ENCODE measurements around the gene NOXO1. TPM values are rescaled to one million over a fixed set of nuclear protein-coding genes. Genes with fewer than 3 reads are reported as not detected.

Gene NOXO1
- total RNA-seq, 2 experiments from 2014 or later: 0.31 TPM; not detected in 1

DNA sequence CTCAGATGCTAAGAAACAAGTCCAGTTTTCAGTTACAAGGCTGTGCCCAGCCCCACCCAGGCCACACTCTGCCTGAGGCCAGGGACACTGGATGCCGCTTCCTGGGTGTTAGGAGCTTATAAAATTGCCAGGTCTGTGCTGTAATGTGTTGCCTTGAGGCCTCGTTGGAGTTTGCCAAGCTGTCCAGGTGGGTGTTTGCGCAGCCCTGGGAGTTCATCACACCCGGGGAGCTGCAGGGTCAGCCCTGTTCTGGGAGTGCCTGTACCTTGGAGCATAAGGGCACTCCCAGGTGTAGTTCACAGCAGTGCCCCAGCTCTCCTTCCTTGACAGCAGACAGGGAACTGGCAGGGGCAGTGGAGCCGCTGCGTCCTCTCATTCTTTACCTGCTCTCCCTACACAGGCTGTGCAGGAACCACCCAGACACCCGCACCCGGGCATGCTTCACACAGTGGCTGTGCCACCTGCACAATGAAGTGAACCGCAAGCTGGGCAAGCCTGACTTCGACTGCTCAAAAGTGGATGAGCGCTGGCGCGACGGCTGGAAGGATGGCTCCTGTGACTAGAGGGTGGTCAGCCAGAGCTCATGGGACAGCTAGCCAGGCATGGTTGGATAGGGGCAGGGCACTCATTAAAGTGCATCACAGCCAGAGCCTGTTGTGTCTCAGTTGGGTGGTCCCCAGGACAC, 4.3 kb upstream of the NOXO1 start:
- no peak for DNase-seq
- no peak for ATAC-seq
- CTCF ChIA-PET: interaction anchor here (1.0 to 2.4 kb wide), 3 partner anchors 18 to 21 kb away, joined by 3 to 9 read pairs (median 4); partner anchors contain the start of gene RPS2
- H3K27me3 Mint-ChIP-seq: peaks cover 39% of the 10 kb centered on the region
- H3K4me3 Mint-ChIP-seq: peak overlapping the region; percentile 89
- peaks cover 16% of the 10 kb centered on the region for H3K36me3 Mint-ChIP-seq (ENCODE audit: low read depth)
- peaks cover 19% of the 10 kb centered on the region for H3K4me1 Mint-ChIP-seq (ENCODE audit: low read depth)
- intact Hi-C loops (cut with micrococcal nuclease): no loop called here
- H3K9me3 Mint-ChIP-seq: no peaks in the 10 kb centered on the region
- POLR2A ChIA-PET: interaction anchor here (1.0 to 29.2 kb wide), 5 partner anchors 20 to 220 kb away, joined by 4 to 505 read pairs (median 6); partner anchors contain the start of genes NDUFB10, RNF151, RPS2 and TBL3
- TF ChIP-seq, protein P1, sequence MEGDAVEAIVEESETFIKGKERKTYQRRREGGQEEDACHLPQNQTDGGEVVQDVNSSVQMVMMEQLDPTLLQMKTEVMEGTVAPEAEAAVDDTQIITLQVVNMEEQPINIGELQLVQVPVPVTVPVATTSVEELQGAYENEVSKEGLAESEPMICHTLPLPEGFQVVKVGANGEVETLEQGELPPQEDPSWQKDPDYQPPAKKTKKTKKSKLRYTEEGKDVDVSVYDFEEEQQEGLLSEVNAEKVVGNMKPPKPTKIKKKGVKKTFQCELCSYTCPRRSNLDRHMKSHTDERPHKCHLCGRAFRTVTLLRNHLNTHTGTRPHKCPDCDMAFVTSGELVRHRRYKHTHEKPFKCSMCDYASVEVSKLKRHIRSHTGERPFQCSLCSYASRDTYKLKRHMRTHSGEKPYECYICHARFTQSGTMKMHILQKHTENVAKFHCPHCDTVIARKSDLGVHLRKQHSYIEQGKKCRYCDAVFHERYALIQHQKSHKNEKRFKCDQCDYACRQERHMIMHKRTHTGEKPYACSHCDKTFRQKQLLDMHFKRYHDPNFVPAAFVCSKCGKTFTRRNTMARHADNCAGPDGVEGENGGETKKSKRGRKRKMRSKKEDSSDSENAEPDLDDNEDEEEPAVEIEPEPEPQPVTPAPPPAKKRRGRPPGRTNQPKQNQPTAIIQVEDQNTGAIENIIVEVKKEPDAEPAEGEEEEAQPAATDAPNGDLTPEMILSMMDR (IDR thresholded peaks at IDR 0.05): no peak
- no peak overlapping the region for H3K27ac Mint-ChIP-seq

DNA sequence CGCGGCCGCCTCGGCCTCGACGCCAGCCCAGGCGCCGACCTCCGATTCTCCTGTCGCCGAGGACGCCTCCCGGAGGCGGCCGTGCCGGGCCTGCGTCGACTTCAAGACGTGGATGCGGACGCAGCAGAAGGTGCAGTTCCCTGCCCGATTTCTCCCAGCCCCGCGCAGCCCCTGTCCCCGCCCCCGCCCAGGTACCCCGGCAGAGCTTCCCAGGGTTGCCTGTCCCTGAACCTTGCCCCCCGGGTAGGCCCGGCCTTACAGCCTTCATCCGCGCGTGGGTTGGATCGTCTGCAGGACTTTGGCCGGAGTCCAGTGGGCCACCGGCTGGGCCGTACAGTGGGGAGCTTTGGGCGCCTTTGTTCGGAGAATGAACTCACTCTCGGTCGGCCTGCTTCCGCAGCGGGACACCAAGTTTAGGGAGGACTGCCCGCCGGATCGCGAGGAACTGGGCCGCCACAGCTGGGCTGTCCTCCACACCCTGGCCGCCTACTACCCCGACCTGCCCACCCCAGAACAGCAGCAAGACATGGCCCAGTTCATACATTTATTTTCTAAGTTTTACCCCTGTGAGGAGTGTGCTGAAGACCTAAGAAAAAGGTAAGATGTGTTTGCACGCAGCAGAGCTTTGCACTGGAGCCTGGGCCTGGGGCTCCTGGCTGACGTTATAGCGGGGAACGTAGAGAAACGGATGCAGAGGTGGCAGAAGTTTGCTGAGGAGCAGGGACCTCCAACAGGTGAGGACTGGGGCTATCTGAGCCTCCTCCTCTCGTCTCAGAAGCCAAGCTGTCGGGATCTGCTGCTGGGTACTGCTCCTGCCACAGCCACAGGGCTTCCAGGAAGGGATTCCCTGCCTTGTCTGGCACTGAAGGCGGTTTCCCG, 3.3 kb upstream of the NOXO1 start:
- ATAC-seq (peak; percentile 10), DNase-seq (no peak)
- CTCF ChIA-PET: interaction anchor here (1.0 to 2.4 kb wide), 4 partner anchors 19 to 156 kb away, joined by 3 to 9 read pairs (median 6); partner anchors contain the start of gene RPS2
- POLR2A ChIA-PET: interaction anchor here (0.8 to 29.2 kb wide), 7 partner anchors 9 to 221 kb away, joined by 3 to 505 read pairs (median 4); partner anchors contain the start of genes NDUFB10, RNF151, RPS2 and TBL3
- peaks cover 19% of the 10 kb centered on the region for H3K4me1 Mint-ChIP-seq (ENCODE audit: low read depth)
- intact Hi-C loops (cut with micrococcal nuclease): no loop called here
- H3K4me3 Mint-ChIP-seq: peak overlapping the region; percentile 89
- H3K27me3 Mint-ChIP-seq: peaks cover 44% of the 10 kb centered on the region
- H3K9me3 Mint-ChIP-seq: no peaks in the 10 kb centered on the region
- peaks cover 16% of the 10 kb centered on the region for H3K36me3 Mint-ChIP-seq (ENCODE audit: low read depth)
- TF ChIP-seq, protein P1 (IDR thresholded peaks at IDR 0.05): no peak
- peak overlapping the region; percentile 30 for H3K27ac Mint-ChIP-seq

DNA sequence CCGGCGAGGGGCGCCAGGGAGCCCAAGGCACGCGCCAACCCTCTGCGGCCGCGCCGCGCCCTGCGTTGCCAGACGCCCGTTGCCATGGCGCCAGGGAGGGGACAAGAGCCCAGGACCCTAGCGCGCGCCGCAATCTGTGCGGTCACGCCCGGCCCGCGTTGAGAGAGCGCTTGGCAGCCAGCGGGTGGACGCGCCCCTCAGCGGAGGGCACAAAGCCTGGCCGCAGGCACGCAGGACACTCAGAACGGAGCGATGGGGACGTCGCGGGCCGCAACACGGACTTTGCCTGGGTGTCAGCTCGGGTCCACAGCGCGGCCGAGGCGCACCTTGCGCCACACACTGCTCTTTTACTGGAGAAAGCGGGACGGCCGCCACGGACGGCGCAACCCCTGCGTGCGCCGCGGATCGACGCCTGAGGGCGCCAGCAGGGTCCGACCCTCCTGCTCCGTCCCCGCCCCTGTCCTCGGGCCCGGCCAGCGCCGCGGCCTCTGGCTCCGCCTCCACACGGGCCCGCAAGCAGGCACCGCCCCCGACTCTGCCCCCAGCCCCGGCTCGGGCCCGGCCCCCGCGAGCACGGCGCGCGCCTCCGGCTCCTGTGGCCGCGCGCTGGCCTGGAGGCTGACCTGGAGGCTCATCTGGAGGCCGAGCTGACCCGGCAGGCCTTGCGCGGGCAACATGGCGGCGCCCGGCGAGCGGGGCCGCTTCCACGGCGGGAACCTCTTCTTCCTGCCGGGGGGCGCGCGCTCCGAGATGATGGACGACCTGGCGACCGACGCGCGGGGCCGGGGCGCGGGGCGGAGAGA, 2.5 kb upstream of the NOXO1 start, which contains the start of gene GFER:
TSS of gene GFER (plus strand) at position 650 of the 803 bp plus-strand sequence. CDS start at position 676, 26 bp downstream.
- H3K9me3 Mint-ChIP-seq: no peaks in the 10 kb centered on the region
- intact Hi-C loops (cut with micrococcal nuclease): no loop called here
- H3K4me1 Mint-ChIP-seq (ENCODE audit: low read depth): peaks cover 20% of the 10 kb centered on the region
- ATAC-seq (peak; percentile 92), DNase-seq (peak; percentile 82)
- peak within 1 kb of the TSS; percentile 89 for H3K4me3 Mint-ChIP-seq
- POLR2A ChIA-PET: interaction anchor here (0.8 to 29.2 kb wide), 10 partner anchors 8 to 222 kb away, joined by 3 to 505 read pairs (median 5); partner anchors contain the start of genes NDUFB10, RNF151, RPS2 and TBL3
- H3K27ac Mint-ChIP-seq: peak within 1 kb of the TSS; percentile 30
- H3K36me3 Mint-ChIP-seq (ENCODE audit: low read depth): peaks cover 18% of the 10 kb centered on the region
- H3K27me3 Mint-ChIP-seq: peaks cover 36% of the 10 kb centered on the region
- CTCF ChIA-PET: interaction anchor here (1.4 to 2.4 kb wide), 3 partner anchors 19 to 157 kb away, joined by 4 to 9 read pairs (median 8); partner anchors contain the start of gene RPS2
- TF ChIP-seq, protein P1 (IDR thresholded peaks at IDR 0.05): peak; percentile 22

DNA sequence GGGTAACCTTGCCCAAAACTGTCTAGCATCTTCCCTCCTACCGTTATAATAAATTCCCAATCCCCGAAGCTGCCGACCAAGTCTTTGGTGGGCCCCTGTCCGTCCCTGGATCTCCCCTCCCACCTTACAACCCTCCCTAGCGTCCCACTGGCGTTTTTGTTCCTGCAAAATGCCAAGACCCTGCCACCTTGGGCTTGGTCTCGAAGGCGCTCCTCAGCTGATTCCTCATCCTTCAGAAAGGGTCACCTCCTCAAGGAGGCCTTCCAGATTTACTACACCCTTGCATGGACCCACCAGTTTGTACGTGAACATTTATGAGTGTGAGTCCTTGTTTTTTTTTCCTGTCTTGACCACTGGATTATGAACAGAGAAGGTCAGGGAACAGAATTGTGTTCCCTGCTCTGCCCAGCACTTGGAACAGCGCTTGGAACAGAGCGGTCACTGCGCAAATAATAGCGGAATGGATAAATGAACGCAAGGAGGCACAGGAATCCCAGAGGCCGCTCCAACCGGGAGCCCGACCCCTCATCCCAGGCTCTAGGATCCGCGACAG, 1.8 kb upstream of the NOXO1 start:
- Mint-ChIP-seq H3K4me3 (peak overlapping the region; percentile 89), H3K27ac (no peak overlapping the region), H3K27me3 (peaks cover 32% of the 10 kb centered on the region), H3K4me1 (ENCODE audit: low read depth) (peaks cover 20% of the 10 kb centered on the region), H3K36me3 (ENCODE audit: low read depth) (peaks cover 22% of the 10 kb centered on the region), H3K9me3 (no peaks in the 10 kb centered on the region)
- DNase-seq (no peak), ATAC-seq (no peak)
- POLR2A ChIA-PET: interaction anchor here (0.6 to 29.2 kb wide), 8 partner anchors 10 to 537 kb away, joined by 3 to 505 read pairs (median 6); partner anchors contain the start of genes AMDHD2, NDUFB10, RNF151 and RPS2
- TF ChIP-seq, protein P1 (IDR thresholded peaks at IDR 0.05): no peak
- CTCF ChIA-PET: interaction anchor here (0.7 to 2.0 kb wide), 4 partner anchors 11 to 158 kb away, joined by 3 to 8 read pairs (median 4); partner anchors contain the start of gene TBL3
- intact Hi-C loops (cut with micrococcal nuclease): no loop called here

All from activated CD8-positive, alpha-beta T cell treated with anti-CD3 and anti-CD28 coated beads for 36 hours (primary cell).